Activated gamma-delta T cell (primary cell): ENCODE data around the gene PXDN.
"Not testable (repeated sequence)": the region's sequence is repeated elsewhere in the genome, so short reads cannot be mapped to it uniquely, and the experiment has no call there.

ENCODE experiments used
- DNase-seq: peaks from one replicate; lab custom pipeline; 2025; lab: John Stamatoyannopoulos, UW

The PXDN gene

GRCh38 chr2:1777156-1777555 is 32.8 kb upstream of the PXDN start:
- DNase-seq: no peak

GRCh38 chr2:1775511-1776035 is 31.3 kb upstream of the PXDN start:
- no peak for DNase-seq

GRCh38 chr2:1774929-1775328 is 30.6 kb upstream of the PXDN start:
- DNase-seq: no peak

GRCh38 chr2:1773883-1774282 is 29.6 kb upstream of the PXDN start:
- no peak for DNase-seq

- no peak for DNase-seq
These were observed 28.4 kb upstream of the PXDN start for GRCh38 chr2:1772471-1773267.

- no peak for DNase-seq
These were observed 27.4 kb upstream of the PXDN start for GRCh38 chr2:1771626-1772280.

- no peak for DNase-seq
These were observed 26.5 kb upstream of the PXDN start for GRCh38 chr2:1770566-1771380.

- no peak for DNase-seq
These were observed 25.5 kb upstream of the PXDN start for GRCh38 chr2:1769703-1770422.

GRCh38 chr2:1767939-1768691 is 23.8 kb upstream of the PXDN start:
- DNase-seq: no peak

- DNase-seq: no peak
These were observed 22.8 kb upstream of the PXDN start for GRCh38 chr2:1766851-1767811.

GRCh38 chr2:1766425-1766824 is 22.1 kb upstream of the PXDN start:
- DNase-seq: no peak

GRCh38 chr2:1765201-1765600 is 20.9 kb upstream of the PXDN start:
- DNase-seq: not testable (repeated sequence)

- no peak for DNase-seq
These were observed 15.3 kb upstream of the PXDN start for GRCh38 chr2:1759611-1759930.

- DNase-seq: no peak
These were observed 14.7 kb upstream of the PXDN start for GRCh38 chr2:1758774-1759610.

GRCh38 chr2:1758171-1758570 is 13.9 kb upstream of the PXDN start:
- DNase-seq: no peak

- no peak for DNase-seq
These were observed 13.3 kb upstream of the PXDN start for GRCh38 chr2:1757567-1757966.

GRCh38 chr2:1757146-1757545 is 12.8 kb upstream of the PXDN start:
- DNase-seq: not testable (repeated sequence)

GRCh38 chr2:1756456-1756855 is 12.1 kb upstream of the PXDN start:
- no peak for DNase-seq
